Activated naive CD4-positive, alpha-beta T cell treated with Interleukin-2 at 50 U/mL for 16 hours (primary cell): Measurements from ENCODE around the gene HERC3.

Experiments used
- DNase-seq: peaks from one replicate; pipeline ENCODE4 v3.0.0-alpha.2; 2020

HERC3 gene

DNA sequence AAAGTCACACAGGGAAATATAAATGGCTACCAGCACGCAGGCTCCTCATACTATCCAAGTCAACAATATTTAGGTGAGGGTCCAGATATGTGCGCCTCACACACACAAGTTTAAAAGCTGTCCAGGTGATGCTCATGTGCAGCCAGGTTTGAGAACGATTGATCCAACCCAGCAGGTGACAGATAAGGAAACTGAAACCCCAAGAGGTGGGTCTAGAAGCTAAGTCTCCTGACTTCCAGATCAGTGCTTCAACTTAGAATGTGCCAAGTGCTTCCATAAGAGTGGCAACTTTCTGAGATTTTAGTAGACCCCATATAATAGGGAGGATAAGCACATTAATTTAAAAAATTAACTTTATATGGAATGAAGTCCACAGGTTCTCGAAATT lies 159.8 kb downstream of the HERC3 start:
- DNase-seq = no peak

GRCh38 chr4:88752754-88753153 lies 160.5 kb downstream of the HERC3 start:
- no peak for DNase-seq

DNA sequence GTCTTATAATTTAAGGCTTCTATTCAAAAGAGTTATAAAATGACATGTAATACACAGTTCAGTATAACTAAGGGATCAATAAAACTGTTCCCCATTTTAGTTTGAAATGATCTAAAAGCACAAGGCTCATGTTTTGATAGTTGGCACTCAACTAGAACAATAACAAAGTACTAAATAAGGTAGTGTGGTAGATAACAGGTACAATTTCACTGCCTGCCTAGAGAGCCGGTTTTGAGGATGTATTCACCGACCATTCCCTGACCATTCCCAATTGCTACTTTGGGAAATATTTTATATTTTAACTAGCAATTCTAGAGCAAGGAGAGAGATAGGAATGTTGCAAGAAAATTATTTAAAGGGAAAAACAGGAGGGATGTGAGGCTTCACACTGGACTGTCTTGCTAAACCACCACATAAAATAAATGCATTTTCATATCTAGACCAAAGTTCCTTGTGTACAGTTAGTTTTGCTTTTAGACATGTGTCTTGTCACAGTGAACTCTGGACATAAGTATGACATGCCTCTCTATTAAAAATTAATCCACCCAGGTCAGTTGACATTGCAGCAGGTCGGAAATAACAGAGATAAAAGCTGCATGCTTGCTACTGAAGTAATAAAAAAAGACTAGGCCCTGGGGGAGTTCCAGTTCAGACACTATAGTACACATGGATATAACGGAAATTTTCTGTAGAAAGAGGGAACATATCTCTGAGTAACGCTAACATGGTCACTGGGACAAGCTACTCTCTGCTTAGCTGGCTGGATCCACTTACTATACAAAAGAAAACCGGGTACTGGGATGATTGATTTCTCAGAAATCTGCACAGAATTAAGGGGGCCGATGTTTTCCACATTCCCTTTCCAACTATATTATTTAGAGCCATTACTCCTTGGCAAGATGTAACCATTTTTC lies 161.6 kb downstream of the HERC3 start:
- no peak for DNase-seq

- no peak for DNase-seq
These were observed 162.5 kb downstream of the HERC3 start for GRCh38 chr4:88754796-88755195.

GRCh38 chr4:88755454-88755853 lies 163.2 kb downstream of the HERC3 start:
- no peak for DNase-seq

DNA sequence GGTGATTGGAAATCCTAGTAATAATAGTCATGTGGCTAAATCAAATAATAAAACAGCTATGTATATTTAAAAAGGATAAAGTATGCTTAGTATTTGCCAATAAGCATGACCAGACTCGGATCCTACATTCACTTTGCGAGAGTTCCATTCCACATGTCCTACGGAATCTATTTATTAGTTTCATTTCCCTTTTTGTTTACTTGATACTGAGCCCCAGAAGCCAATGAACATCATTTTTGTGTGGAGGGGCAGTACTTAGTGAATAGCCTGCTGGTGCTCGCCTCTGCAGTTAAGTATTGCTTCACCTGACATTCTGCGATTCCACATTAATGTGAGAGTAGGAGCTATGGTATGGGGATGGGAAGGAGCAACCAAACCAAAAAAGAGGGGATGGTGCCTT lies 163.9 kb downstream of the HERC3 start:
- no peak for DNase-seq

GRCh38 chr4:88757067-88757466 lies 164.8 kb downstream of the HERC3 start:
- DNase-seq = no peak

DNA sequence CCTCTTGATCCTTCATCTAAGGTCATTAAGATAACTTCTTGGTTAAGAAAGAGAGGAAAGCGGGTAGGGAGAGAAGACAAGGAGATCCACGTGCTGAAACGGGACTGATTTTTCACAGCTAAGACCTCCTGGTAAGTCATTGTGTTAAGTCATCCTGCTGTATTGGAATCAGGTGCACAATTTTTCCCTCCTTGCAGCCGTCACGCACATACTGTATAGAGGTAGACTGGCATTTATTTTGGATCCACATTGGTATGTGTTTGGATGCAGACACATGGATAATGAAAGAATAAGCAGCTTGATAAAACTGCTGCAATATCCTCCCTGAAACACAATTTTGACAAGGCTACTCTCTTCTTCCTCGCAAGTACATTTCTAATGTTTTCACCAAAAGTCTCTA lies 165.5 kb downstream of the HERC3 start:
- no peak for DNase-seq
